Measurements from ENCODE around the gene KCNIP1. TPM values are rescaled to one million over a fixed set of nuclear protein-coding genes. Genes with fewer than 3 reads are reported as not detected.

The KCNIP1 gene
- total RNA-seq, 1 donor from 2014 or later: 0.16 TPM

- peaks cover 8% of the 10 kb centered on the region for H3K9me3 ChIP-seq (replicated peaks)
- peaks cover 19% of the 10 kb centered on the region for H3K27me3 ChIP-seq (ENCODE audit: low read depth)
- H3K4me1 ChIP-seq: no peaks in the 10 kb centered on the region
- no peak overlapping the region for H3K27ac ChIP-seq (replicated peaks)
- no peak for DNase-seq
- TF ChIP-seq CTCF (IDR thresholded peaks at IDR 0.05; ENCODE audit: borderline replicate concordance): no peak
- intact Hi-C loops (cut with micrococcal nuclease): no loop called here
- no peak overlapping the region for H3K4me3 ChIP-seq
- no peaks in the 10 kb centered on the region for H3K36me3 ChIP-seq
Measured at GRCh38 chr5:170473642-170474041, 30.2 kb upstream of the KCNIP1 start.

GRCh38 chr5:170474489-170475274 is 29.1 kb upstream of the KCNIP1 start:
- TF ChIP-seq CTCF (IDR thresholded peaks at IDR 0.05; ENCODE audit: borderline replicate concordance): no peak
- Histone ChIP-seq H3K27ac (replicated peaks) (no peak overlapping the region), H3K36me3 (no peaks in the 10 kb centered on the region), H3K4me3 (no peak overlapping the region), H3K4me1 (no peaks in the 10 kb centered on the region), H3K9me3 (replicated peaks) (peaks cover 8% of the 10 kb centered on the region), H3K27me3 (ENCODE audit: low read depth) (peaks cover 19% of the 10 kb centered on the region)
- intact Hi-C loops (cut with micrococcal nuclease): no loop called here
- DNase-seq: no peak

- Histone ChIP-seq H3K27me3 (ENCODE audit: low read depth) (peaks cover 19% of the 10 kb centered on the region), H3K4me1 (no peaks in the 10 kb centered on the region), H3K9me3 (replicated peaks) (peaks cover 8% of the 10 kb centered on the region), H3K27ac (replicated peaks) (no peak overlapping the region), H3K4me3 (no peak overlapping the region), H3K36me3 (no peaks in the 10 kb centered on the region)
- intact Hi-C loops (cut with micrococcal nuclease): no loop called here
- no peak for DNase-seq
- TF ChIP-seq CTCF (IDR thresholded peaks at IDR 0.05; ENCODE audit: borderline replicate concordance): no peak
Measured at GRCh38 chr5:170475294-170476000, 28.4 kb upstream of the KCNIP1 start.

GRCh38 chr5:170476704-170477103 is 27.1 kb upstream of the KCNIP1 start:
- Histone ChIP-seq H3K4me1 (no peaks in the 10 kb centered on the region), H3K9me3 (replicated peaks) (peaks cover 8% of the 10 kb centered on the region), H3K4me3 (no peak overlapping the region), H3K27ac (replicated peaks) (no peak overlapping the region), H3K27me3 (ENCODE audit: low read depth) (peaks cover 23% of the 10 kb centered on the region), H3K36me3 (no peaks in the 10 kb centered on the region)
- TF ChIP-seq CTCF (IDR thresholded peaks at IDR 0.05; ENCODE audit: borderline replicate concordance): no peak
- intact Hi-C loops (cut with micrococcal nuclease): no loop called here
- DNase-seq: no peak

GRCh38 chr5:170477906-170478305 is 25.9 kb upstream of the KCNIP1 start:
- no peak for DNase-seq
- Histone ChIP-seq H3K4me3 (no peak overlapping the region), H3K27ac (replicated peaks) (no peak overlapping the region), H3K9me3 (replicated peaks) (peaks cover 8% of the 10 kb centered on the region), H3K27me3 (ENCODE audit: low read depth) (peaks cover 21% of the 10 kb centered on the region), H3K4me1 (no peaks in the 10 kb centered on the region), H3K36me3 (no peaks in the 10 kb centered on the region)
- intact Hi-C loops (cut with micrococcal nuclease): no loop called here
- TF ChIP-seq CTCF (IDR thresholded peaks at IDR 0.05; ENCODE audit: borderline replicate concordance): no peak

Measured in left ventricle myocardium inferior (tissue), 1 donor.